Measurements from ENCODE around the gene RSF1.

GRCh38 chr11:77819921-77820564 lies 479 bp downstream of the RSF1 start:
- TF ChIP-seq POLR2A (IDR thresholded peaks at IDR 0.05; ENCODE audit: low read length) (no peak), GATA1 (IDR thresholded peaks at IDR 0.05; ENCODE audit: low read depth, low read length) (no peak)

Measured in erythroblast (primary cell).